Measurements from ENCODE around the gene GABPB2. TPM values are rescaled to one million over a fixed set of nuclear protein-coding genes. Genes with fewer than 3 reads are reported as not detected.

Gene GABPB2
- total and polyA plus RNA-seq, 2 of the 13 experiments (the other 11 are each of a cell fraction or from before 2014, with no cell fraction given) = 0.09 TPM; not detected in 1

DNA sequence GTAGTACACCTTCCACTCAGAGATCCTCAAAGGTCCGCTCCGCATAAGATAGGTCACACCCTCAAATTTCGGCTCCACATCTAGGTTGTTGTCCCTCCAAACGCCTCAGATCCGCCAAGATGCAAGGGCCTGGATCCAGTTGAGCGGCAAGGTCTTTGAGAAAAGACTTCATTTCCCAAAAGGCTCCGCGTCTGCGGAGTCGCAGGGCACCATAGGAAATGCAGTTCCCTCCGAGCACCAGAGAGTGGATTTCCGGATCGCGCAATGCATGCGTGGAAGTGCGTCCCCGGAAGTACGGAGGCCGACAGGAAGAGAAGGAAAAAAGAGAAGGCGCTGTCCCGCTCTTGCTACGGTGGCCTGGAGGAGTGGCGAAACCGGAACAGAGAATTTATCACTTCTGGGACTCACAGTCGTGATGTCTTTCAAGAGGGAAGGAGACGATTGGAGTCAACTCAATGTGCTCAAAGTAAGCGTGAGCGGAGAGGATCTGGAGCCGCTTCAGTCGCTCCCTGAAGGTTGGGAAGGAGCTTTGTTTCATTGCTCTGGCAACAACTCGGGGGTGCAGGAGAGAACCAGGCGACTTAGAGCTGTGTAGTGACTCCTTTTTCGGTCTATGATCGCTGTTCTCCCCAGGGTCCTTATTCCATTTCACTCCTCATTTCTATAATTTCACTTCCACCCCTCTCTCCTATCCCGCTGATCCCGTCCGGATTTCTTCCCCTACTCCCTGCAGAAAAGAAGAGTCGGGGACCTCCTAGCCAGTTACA is 95.4 kb downstream of the GABPB2 start, which contains the start of the genes LYSMD1 and SCNM1 (continued):
- TF ChIP-seq, protein P1, sequence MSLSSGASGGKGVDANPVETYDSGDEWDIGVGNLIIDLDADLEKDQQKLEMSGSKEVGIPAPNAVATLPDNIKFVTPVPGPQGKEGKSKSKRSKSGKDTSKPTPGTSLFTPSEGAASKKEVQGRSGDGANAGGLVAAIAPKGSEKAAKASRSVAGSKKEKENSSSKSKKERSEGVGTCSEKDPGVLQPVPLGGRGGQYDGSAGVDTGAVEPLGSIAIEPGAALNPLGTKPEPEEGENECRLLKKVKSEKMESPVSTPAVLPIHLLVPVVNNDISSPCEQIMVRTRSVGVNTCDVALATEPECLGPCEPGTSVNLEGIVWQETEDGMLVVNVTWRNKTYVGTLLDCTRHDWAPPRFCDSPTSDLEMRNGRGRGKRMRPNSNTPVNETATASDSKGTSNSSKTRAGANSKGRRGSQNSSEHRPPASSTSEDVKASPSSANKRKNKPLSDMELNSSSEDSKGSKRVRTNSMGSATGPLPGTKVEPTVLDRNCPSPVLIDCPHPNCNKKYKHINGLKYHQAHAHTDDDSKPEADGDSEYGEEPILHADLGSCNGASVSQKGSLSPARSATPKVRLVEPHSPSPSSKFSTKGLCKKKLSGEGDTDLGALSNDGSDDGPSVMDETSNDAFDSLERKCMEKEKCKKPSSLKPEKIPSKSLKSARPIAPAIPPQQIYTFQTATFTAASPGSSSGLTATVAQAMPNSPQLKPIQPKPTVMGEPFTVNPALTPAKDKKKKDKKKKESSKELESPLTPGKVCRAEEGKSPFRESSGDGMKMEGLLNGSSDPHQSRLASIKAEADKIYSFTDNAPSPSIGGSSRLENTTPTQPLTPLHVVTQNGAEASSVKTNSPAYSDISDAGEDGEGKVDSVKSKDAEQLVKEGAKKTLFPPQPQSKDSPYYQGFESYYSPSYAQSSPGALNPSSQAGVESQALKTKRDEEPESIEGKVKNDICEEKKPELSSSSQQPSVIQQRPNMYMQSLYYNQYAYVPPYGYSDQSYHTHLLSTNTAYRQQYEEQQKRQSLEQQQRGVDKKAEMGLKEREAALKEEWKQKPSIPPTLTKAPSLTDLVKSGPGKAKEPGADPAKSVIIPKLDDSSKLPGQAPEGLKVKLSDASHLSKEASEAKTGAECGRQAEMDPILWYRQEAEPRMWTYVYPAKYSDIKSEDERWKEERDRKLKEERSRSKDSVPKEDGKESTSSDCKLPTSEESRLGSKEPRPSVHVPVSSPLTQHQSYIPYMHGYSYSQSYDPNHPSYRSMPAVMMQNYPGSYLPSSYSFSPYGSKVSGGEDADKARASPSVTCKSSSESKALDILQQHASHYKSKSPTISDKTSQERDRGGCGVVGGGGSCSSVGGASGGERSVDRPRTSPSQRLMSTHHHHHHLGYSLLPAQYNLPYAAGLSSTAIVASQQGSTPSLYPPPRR (CRISPR knock-in tag; IDR thresholded peaks at IDR 0.05; ENCODE audit: borderline replicate concordance) = peak; percentile 20; the same call in 1 of the 2 replicates
- TF ChIP-seq ZNF737 (CRISPR knock-in tag; IDR thresholded peaks at IDR 0.05; ENCODE audit: borderline replicate concordance) (no peak; the same call in 1 of the 2 replicates), ZNF776 (CRISPR knock-in tag; IDR thresholded peaks at IDR 0.05) (0 out of 2 replicates have a peak, but pooled peaks have one; percentile 50), HDAC2 (CRISPR knock-in tag; IDR thresholded peaks at IDR 0.05) (peak; percentile 84), GTF3A (CRISPR knock-in tag; conservative IDR thresholded peaks at IDR 0.05) (0 out of 2 replicates have a peak, but pooled peaks have one; percentile 84), ZNF563 (CRISPR knock-in tag; IDR thresholded peaks at IDR 0.05) (peak; percentile 52; the same call in 1 of the 2 replicates), ZSCAN21 (CRISPR knock-in tag; IDR thresholded peaks at IDR 0.05; ENCODE audit: borderline replicate concordance) (no peak), GZF1 (CRISPR knock-in tag; IDR thresholded peaks at IDR 0.05) (0 out of 2 replicates have a peak, but pooled peaks have one; percentile 51), CBX2 (IDR thresholded peaks at IDR 0.05; ENCODE audit: low read depth, low read length) (no peak), CBX2 (CRISPR knock-in tag; IDR thresholded peaks at IDR 0.05; ENCODE audit: low read depth) (no peak)
- TF ChIP-seq, protein P2, sequence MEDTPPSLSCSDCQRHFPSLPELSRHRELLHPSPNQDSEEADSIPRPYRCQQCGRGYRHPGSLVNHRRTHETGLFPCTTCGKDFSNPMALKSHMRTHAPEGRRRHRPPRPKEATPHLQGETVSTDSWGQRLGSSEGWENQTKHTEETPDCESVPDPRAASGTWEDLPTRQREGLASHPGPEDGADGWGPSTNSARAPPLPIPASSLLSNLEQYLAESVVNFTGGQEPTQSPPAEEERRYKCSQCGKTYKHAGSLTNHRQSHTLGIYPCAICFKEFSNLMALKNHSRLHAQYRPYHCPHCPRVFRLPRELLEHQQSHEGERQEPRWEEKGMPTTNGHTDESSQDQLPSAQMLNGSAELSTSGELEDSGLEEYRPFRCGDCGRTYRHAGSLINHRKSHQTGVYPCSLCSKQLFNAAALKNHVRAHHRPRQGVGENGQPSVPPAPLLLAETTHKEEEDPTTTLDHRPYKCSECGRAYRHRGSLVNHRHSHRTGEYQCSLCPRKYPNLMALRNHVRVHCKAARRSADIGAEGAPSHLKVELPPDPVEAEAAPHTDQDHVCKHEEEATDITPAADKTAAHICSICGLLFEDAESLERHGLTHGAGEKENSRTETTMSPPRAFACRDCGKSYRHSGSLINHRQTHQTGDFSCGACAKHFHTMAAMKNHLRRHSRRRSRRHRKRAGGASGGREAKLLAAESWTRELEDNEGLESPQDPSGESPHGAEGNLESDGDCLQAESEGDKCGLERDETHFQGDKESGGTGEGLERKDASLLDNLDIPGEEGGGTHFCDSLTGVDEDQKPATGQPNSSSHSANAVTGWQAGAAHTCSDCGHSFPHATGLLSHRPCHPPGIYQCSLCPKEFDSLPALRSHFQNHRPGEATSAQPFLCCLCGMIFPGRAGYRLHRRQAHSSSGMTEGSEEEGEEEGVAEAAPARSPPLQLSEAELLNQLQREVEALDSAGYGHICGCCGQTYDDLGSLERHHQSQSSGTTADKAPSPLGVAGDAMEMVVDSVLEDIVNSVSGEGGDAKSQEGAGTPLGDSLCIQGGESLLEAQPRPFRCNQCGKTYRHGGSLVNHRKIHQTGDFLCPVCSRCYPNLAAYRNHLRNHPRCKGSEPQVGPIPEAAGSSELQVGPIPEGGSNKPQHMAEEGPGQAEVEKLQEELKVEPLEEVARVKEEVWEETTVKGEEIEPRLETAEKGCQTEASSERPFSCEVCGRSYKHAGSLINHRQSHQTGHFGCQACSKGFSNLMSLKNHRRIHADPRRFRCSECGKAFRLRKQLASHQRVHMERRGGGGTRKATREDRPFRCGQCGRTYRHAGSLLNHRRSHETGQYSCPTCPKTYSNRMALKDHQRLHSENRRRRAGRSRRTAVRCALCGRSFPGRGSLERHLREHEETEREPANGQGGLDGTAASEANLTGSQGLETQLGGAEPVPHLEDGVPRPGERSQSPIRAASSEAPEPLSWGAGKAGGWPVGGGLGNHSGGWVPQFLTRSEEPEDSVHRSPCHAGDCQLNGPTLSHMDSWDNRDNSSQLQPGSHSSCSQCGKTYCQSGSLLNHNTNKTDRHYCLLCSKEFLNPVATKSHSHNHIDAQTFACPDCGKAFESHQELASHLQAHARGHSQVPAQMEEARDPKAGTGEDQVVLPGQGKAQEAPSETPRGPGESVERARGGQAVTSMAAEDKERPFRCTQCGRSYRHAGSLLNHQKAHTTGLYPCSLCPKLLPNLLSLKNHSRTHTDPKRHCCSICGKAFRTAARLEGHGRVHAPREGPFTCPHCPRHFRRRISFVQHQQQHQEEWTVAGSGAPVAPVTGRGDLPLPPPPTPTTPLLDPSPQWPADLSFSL (CRISPR knock-in tag; IDR thresholded peaks at IDR 0.05) = no peak
- TF ChIP-seq, protein P3, sequence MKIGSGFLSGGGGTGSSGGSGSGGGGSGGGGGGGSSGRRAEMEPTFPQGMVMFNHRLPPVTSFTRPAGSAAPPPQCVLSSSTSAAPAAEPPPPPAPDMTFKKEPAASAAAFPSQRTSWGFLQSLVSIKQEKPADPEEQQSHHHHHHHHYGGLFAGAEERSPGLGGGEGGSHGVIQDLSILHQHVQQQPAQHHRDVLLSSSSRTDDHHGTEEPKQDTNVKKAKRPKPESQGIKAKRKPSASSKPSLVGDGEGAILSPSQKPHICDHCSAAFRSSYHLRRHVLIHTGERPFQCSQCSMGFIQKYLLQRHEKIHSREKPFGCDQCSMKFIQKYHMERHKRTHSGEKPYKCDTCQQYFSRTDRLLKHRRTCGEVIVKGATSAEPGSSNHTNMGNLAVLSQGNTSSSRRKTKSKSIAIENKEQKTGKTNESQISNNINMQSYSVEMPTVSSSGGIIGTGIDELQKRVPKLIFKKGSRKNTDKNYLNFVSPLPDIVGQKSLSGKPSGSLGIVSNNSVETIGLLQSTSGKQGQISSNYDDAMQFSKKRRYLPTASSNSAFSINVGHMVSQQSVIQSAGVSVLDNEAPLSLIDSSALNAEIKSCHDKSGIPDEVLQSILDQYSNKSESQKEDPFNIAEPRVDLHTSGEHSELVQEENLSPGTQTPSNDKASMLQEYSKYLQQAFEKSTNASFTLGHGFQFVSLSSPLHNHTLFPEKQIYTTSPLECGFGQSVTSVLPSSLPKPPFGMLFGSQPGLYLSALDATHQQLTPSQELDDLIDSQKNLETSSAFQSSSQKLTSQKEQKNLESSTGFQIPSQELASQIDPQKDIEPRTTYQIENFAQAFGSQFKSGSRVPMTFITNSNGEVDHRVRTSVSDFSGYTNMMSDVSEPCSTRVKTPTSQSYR (CRISPR knock-in tag; IDR thresholded peaks at IDR 0.05; ENCODE audit: borderline replicate concordance) = no peak
